HG02943 (cell line): ENCODE measurements around the gene UBL4A.
"Not testable (repeated sequence)": the region's sequence is repeated elsewhere in the genome, so short reads cannot be mapped to it uniquely, and the experiment has no call there.

ENCODE experiments used
- ATAC-seq: cut with Tn5 transposase; IDR thresholded peaks from one replicate; pipeline ENCODE4 v1.9.1; 2021; ENCODE audit warnings: mild to moderate bottlenecking, low read depth, moderate library complexity; ENCODE audit not compliant: unreplicated experiment

The UBL4A gene

DNA sequence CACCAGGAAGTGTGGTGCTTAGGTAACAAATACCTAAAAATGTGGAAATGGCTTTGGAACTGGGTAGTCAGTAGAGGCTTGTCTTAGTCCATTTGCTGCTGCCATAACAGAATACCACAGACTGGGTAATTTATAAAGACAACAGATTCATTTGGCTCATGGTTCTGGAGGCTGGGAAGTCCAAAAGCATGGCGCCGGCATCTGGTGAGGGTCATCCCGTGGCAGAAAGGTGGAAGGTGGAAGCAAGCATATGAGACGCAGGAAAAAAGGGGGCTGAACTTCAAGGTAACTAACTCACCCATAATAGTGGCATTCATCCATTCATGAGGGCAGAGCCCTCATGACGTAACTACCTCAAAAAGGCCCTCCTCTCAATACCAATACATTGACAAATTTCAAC lies 23.0 kb upstream of the UBL4A start:
- no peak for ATAC-seq

DNA sequence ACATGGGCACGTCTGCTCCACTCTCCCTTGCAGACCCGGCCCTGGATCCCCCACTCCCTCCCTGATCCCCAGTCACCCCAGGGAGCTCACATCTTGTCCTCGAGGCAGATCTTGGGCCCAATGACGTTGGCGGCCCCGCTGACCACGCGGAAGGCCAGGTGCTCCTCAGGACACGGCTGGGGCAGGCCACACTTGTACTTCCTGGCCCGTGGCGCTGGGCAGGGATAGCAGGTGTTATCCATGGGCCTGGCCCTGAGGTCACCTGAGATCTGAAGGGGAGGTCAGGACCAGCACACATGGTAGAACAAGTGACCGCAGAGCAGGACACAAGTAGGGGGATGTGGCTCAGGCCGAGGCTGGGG lies 21.9 kb upstream of the UBL4A start:
- ATAC-seq: no peak

DNA sequence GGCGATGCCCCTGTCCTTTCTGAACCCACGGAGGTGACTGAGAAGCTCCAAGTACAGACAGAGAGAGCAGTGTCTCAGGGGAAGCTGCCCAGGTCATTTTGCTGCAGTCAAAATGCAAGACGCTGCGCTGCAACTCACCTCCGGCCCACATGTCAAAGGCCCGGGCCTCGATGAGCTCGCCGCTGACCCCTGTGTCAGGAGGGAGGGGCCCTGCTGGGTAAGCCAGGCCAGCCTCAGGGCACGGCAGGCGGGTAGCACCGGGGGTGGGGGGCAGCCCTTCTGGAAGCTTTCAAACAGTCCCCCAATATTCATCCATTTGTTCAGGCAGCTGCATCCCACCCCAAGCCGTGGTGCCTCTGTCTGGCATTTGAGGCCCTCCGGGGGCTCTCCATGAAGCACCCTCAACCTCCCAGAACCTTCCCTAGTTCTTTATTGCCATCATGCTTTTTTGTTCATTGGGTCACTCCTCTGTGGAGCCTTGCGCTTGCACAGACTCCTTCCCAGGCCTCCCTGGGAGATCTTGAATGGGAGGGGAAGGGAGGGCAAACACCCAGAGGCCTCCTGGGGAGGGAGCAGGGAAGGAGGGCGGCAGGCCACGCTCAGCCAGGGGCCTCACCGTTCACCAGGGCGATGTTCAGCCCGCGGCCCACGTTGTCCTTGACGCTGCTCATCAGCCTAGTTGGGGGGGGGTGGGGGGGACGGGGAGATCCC lies 21.4 kb upstream of the UBL4A start:
- no peak for ATAC-seq

DNA sequence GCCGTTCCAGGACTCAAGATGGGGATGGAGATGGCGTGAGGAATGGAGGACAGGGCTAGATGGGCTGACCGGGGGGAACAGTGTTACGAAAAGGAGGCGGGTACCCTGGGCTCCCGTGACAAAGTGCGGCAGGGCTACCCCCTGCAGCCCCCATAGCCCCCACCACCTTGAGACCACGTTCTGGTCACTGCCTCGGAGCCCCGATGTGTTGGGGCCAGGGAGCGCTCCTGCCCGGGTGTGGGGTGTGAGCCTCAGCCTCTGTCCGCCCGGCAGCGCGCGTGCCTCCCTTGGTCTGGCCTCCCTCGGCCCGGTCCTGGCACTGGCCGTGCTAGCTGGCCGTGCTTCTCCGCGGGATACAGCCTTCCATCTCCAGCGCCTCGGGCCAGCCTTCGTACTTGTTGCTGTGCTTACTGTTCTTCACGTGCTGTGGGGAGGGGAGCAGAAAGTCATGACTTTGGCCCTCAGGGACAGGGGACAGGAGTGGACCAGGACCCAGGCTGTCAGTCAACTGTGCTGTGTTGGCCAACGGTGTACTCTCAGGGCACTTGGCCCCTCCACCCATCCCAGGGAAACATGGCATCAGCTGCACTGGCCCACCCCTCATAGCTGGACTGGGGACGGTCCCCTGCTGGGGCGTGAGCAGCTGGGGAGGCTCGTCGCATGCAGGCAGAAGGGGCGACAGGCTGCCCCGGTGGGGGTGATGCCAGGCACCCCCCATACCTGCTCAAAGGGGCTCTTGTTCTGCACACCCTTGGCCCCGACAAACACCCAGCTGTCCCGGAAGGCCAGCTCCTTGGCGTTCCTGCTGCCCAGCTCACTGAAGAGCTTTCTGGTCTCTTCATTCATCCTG lies 20.3 kb upstream of the UBL4A start:
- ATAC-seq: no peak

DNA sequence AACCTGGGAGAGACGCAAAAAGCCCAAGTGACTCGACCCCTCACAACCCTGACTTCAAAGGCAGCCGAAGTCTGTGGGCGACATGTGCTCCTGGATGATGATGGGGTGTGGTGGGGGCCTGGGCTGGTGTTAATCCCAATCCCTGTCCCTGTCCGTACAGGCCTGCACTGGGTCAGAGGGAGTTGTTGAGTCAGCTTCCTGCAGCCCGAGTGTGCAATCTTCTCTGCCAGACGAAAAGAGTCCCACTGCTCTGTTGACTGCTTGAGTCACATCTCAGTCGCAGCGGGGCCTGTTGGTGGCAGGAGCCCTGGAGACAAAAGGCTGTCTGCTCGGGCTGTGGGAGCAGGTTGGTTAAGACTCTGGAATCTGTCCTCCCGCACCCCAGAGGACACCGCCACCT lies 19.3 kb upstream of the UBL4A start:
- ATAC-seq: no peak

DNA sequence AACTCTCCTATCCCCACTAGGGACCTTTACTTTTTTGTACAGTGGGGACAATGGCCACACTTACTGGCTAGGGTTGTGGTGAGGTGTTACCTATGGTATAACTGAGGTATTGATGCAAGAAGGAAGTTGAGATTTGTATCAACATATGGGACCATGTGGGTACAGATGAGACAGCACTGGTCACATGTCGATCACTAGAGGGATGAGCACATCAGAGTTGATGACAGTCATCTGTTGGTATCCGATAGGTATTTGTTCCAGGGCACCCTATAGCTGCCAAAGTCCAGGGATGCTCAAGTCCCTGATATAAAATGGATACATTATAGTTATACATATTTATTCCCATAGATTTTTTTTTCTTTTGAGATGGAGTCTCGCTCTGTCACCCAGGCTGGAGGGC lies 16.6 kb upstream of the UBL4A start:
- ATAC-seq: no peak

DNA sequence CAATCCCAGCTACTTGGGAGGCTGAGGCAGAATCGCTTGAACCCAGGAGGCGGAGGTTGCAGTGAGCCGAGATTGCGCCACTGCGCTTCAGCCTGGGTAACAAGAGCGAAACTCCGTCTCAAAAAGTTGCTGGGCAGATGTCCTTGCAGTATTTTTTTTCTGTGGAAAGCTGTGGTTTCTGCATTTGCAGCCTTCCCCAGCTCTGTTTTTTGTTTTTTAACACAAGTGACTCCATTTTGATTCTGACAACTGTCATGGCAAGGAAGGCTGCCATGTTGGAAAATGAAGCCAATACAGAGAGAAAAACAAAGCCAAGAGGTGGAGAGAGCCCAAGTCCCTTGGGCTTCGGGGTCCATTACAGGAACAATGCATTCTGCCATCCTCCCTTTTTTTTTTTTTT lies 15.7 kb upstream of the UBL4A start:
- ATAC-seq: no peak

DNA sequence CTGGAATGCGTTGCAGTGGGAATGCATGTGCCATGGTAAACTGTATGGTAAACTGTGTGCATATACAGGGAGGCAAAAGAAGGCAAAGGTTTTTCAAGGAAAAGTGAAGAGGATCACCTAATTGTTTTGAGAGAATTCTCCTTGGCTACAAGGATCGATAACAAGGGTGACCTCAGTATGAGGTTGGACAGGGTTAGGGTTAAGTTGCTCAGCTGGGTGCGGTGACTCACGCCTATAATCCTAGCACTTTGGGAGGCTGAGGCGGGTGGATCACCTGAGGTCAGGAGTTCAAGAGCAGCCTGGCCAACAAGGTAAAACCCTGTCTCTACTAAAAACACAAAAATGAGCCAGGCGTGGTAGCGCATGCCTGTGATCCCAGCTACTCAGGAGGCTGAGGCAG lies 15.0 kb upstream of the UBL4A start:
- not testable (repeated sequence) for ATAC-seq

DNA sequence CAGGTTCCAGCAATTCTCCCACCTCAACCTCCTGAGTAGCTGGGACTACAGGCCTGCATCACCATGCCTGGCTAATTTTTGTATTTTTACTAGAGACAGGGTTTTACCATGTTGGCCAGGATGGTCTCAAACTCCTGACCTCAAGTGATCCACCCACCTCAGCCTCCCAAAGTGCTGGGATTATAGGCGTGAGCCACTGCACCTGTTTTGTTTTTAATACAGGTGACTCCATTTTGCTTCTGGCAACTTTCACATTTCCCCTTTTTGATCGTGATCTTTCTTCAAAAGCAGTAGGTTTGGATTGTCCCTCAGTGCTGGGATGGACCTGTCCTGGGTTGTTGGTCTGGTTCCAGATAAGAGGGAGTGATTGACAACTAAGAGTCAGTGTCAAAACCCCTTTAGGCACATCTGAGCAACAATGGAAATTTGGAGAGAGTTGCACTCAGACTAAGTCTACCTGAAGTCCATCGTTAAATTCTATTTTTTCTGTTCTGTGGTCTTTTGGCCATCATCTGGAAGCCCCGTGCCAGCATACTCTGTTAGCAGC lies 10.2 kb upstream of the UBL4A start:
- not testable (repeated sequence) for ATAC-seq

DNA sequence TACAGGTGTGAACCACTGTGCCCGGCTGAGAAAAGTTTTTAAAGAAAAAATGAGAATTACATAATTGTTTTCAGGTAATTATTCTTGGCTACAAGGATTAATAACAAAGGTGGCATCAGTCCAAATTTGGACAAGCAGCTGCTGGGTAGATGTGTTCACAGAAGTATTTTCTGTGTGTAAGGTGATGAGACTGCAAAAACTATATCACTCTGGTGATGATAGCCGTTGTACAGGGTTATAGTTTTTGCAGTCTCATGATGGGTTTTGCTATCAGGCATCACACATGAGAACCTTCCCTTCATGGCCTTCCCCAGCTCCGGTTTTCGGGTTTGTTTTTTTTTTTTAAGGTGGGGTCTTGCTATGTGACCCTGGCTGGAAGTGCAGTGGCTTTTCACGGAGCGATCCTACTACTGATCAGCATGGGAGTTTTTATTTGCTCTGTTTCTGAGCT lies 9.1 kb upstream of the UBL4A start:
- ATAC-seq: no peak

DNA sequence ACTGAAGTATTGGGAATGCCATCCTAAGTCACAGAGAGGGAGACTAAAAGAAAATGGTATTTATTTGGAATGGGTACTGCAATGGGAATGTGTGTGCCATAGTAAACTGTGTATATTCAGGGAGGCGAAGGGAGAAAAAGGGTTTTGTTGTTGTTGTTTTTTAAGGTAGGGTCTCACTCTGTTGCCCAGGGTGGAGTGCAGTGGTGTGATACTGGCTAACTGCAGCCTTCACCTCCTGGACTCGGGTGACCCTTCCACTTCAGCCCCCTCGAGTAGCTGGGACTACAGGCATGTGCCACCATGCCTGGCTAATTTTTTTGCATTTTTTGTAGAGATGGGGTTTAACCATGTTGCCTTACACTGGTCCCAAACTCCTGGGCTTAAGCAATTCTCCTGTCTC lies 8.3 kb upstream of the UBL4A start:
- no peak for ATAC-seq

DNA sequence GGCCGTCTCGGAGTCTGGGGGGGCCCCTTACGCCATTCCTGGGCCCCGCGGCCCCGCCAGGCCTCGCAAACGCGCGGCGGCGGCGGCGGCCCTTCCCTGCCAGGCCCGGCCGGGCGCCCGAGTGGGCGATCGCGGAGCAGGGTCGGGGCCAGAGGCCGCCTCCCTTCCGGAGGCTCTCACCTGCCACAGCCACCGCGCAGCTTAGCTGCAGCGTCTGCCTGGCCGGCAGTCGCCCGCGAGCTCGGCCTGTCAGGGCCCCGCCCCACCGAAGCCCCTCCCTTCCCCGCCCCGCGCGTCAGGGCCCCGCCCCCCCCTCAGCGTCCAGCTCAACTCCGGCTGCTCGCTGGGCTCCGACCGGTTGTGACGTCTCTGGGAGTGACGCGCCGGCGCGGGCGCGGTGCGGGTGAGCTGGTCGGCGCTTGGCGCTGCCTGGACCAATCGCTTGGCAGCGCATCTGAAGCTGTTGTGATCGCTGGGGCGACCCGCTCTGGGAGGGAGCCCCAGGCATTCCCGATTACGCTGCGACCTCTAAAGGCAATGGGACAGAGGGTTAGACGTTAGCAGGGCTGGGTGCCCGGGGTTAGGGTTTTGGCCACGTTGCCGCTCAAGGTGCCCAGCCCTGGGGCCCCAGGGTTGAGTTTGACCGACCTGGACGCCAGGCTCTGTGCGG lies 4.1 kb upstream of the UBL4A start, which contains the start of gene SLC10A3:
Gene SLC10A3 (minus strand): TSS at position 216 of the 670 bp plus-strand sequence. CDS start 1,689 bp downstream, outside the sequence.
- ATAC-seq: peak; percentile 66

DNA sequence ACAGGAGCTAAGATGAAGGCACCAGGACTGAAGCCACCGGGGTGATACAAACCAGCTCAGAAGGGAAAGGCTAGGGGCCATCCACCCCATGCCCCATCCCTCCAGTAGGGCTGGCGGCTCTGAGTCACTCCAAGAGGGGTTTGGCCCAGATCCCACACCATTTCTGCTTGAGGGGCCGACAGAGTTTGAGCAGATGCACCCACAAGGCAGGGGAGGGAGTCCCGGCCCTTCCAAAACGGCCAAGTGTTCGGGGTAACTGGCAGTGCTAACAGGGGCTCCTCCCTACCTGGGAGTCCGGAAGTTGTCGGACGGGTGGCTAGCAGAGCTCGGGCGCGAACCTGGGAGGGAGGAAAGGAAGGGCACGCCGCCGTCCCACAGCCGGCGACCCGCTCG lies 3.6 kb upstream of the UBL4A start:
- peak; percentile 32 for ATAC-seq

DNA sequence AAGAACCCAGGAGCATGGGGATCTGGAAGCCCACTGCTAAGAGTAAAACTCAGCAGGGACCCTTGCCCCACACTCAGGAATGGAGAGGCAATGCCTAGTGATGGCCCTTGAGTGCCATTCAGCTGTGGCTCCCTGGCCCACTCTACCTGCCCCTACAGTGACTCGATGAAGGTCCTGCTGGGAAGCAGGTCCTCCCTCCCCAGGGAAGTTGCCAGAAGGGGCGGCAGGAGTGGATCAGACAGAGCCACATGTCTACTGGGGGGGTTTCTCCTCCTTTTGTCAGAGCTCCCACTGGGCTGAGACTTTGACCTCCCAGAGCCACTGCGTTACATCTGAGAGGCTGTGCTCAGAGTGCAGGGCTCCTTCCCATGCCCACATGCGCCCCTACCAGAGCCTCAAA lies 2.8 kb upstream of the UBL4A start:
- ATAC-seq: no peak

DNA sequence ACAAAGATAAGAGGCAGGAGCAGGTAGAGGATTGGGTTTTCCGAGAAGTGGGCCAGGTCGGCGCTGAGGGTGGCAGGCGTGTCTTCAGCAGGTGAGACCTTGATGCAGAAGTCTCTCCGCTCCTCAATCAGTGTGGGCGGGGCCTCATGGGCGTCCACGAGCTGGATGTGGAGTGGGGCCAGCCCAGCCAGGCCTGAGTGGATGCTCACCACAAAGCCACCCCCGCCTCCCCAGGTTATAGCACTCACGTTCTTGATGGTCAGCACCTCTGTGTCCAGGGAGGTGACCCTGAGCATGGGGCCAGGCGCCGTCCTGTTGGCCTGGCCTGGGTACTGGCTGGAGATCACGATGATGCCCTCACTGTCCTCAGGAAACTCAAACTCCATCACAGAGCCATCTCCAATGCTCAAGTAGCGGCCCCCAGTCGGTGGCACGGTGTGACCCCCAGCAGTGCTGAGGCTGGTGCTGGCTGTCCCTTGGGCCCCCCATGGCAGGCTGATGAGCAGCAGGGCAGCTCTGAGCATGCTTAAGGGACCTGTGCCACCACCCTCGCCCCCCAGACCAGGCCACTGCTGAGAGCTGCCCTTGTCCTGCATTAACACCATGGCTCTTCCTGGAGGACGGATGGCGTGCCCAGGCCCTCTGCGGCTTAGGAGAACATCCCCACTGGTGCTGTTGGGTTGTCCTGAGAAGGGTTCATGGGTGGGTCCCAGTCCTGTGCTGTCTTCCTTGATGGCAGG lies 2.1 kb upstream of the UBL4A start:
- ATAC-seq: no peak

DNA sequence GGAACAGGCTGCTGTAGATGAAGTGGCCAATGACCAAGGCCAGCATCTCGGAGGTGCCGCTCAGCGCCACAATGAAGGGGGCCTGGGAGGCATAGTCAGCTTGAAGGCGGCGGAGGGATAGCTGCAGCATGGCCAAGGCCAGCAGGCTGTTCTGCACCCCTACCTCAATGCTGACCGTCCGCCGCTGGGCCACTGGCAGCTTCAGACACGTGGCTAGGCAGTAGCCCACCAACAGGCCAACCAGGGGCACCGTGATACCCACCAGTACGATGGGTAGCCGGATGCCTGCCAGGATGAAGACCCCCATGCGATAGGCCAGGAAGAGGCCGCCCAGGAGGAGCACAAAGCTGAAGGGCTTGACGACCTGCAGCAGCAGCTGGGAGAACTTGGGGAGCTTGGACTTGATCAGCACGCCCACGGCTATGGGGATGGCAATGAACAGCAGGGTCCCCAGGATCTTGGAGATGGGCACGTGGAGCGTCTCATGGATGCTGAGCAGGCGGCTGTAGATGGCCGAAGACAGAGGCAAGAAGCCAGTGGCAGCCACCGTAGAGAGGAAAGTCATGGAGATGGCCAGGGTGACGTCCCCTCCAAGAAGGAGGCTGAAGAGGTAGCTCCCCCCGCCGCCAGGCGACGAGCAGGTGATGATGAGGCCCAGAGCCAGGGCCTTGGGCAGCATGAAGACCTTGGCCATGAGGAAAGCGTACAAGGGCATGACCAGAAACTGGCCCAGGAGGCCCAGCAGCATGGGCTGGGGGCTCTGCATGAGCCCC lies 1.3 kb upstream of the UBL4A start:
- ATAC-seq: no peak

DNA sequence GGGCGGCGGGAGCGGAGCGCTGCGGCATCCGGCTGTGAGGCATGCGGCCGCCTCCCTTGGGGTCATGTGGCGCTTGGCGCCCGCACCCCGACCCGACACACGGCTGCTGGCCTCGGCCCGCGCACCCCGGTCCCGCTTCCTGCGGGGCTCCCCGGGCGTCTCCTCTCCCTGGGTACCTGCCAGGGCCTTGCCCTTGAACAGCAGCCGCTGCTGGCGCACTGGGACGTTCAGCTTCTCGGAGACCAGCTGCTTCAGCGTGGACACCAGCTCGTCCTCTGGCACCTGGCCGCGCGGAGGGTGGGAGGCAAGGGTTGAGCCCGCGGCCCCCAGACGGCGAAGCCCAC lies 391 bp downstream of the UBL4A start:
- ATAC-seq: no peak

DNA sequence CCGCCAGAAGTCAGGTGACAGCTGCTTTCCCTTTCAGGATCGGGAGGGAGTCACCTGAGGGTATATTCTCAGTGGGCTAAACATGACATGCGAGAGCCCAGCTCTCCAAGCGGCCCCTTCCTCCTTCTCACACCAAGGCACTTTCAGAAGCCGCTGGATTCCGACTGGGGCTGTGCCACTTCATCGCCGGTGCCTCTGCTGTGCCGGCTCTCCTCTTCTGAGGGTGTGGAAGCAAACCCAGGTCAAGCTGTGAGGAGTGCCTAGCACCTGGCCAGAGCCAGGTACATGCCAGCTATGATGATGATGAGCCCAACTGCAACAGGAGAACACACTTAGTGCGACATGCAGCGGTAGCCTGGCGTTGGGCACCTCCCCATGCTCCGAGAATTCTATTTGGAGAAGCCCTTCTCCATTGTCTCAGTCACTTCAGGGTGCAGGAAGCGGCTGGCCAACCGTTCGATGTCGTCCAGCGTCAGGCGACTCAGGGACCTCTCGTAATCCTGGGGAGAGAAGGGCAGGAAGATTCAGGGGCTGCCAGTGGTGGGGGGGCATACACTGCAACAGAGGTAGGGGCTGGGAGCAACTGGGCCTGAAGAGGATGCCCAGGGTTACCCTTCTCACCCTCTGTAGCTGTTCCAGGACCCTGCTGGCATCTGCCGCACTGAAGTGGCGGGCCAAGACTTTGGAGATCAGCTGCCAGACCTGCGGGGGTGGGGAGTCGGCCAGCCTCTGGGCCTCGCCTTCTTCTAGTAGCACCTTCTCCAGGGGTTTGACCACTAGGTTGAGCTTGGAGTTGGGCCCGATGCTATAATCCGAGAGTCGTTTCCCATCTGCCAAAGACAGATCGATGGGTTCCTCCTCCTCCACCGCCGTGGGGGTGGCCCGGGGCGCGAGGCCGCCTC lies 1.0 kb downstream of the UBL4A start:
- no peak for ATAC-seq
